G401.6 (cell line): ENCODE data around the gene KY.

Experiments used
- FAIRE-seq: peaks from 2 replicates; lab custom pipeline; 2012; peaks lifted over from hg19 to GRCh38; lab: Jason Lieb, UNC

The KY gene

DNA sequence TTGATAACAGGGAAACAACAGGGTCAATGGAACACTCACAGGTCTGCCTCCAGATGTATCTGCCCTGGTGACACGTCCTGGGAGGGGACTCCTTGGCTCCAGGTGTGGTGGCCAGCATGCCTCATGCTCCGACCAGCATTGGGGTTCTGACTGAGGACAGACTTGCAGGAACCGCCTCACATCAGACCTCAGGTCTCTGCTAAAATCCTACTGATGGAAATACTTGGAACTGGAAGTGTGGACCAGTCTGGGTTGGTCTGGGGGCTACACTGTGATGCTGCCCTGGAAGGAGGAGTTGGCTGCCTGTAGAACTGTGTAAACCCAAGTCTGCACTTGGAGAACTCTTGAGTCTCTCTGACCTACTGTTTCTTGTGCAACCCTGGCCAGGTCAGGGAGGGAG, 17.1 kb upstream of the KY start:
- FAIRE-seq: no peak

DNA sequence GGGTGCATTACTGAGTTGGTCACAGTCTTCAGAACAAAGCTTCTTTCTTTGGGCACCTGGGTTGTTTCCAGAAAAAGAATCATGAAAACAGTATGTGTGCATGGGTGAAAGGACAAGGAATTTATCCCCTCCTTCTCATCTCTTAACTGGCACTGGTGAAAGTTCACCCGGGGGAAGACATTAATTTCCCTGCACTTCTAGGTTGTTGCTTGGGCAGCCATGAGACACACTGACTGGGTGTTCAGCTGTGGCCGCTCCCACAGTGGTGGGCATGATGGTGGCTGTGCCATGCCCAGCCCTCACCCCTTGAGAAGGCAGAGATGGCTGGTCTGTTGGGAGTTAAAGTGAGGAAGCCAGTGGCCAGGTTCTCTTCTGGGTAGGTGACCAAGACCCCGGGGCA, 16.6 kb upstream of the KY start:
- FAIRE-seq: no peak

DNA sequence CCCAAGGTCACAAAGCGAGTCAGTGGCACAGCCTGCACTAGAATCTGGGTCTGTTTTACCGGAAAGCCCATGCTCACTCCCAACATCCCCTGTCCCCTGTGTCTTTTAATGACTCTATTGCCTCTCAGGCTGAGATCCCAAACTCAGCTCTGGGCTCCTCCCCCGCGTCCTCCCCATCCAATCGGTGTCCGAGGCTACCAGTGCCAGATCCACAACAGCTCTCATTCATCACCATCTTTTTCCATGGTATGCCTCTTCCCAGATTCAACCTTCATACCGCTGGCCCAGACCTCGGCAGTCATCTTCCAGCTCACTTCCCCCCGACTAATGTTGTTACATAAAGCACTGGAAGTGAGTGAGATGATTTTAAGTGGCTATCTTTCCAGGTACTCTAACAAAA, 16.1 kb upstream of the KY start:
- FAIRE-seq: no peak

DNA sequence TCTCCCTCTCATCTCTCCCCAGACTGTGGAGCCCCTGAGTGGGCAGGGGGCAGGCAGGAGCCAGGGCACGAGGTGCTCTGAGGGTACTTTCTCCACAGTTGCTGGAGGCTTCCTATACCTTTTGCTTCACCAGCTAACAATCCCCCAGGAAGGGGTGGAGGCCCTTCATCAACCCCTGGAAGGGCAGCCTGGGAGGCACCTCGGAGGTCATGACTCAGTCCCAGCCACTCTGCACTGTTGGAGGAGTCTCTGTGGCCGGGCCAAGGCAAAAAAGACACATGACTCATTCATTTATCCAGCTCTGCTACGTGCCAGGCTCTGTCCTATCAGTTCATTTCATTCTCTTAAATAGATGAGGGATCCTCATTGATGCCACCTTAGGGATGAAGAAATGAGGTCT, 15.6 kb upstream of the KY start:
- no peak for FAIRE-seq

DNA sequence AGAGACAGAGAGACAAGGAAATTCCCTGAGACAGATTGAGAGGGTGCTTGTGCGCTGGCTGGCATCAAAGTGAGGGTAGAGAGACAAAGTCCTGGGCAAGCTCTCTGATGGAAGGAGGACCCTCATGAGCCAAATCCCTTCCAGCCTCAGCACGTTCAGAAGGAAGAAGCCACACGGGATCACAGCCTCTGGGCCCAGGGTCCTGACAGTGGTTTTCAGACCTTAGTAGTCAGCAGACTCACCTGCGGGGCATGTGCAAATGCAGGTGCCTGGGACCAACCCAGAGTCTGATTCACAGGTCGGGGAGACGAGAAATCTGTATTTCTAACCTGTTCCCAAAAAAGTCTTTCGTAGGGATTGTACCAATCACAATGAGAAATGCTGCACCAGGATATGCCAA, 15.2 kb upstream of the KY start:
- no peak for FAIRE-seq

DNA sequence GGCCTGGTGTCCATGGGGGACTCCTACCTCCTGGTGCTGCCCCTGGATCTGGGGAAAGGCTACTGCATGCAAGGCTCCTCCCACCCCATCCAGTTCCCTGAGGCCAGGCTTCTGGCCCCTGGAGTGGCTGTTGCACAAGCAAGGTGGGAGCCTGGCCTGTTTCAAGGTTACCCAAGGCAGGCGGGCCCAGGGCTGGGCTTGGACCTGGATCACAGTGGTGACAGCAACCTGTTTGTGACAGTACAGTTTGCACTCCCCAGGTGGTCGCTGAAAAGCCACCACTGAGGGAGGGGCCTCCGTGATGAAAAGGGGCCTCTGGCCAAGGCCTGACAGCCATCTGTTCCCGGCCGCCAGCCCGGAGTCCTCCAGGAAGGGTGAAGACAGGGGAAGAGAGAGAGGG, 14.4 kb upstream of the KY start:
- FAIRE-seq: no peak

DNA sequence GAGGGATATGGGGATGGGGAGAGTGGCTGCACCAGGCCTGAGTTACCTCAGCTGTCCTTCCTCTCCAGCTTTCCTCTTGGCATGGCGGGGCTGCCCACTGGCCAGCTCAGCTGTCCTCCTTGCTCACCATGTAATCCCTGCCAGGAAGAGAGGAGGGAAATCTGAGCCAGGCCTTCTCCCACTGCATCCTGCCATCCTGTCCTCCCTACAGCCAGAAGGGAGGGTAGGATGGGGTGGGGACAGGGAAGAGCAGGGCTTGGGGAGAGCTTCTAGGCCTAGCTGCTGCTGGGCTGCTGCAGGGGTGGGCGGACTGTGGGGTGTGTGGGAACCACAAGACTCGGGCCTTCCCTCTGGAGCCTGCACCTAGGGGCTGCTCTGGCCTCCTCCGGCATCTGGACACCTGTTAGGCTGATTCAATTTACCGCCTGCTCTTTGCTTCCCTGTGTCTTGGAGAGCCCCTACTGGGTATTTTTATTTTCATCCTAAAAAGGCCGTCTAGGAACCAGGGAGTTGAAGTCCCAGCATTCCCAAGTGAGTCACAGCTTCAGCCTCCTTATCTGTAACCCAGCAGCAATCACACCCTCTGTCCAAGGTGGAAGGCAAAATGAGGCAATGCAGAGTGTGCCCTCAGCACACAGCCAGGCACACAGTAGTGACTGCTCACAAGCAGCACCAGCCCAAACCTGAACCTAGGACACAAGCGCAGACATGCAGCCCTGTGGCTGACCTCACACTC, 13.1 kb upstream of the KY start:
- FAIRE-seq: no peak

DNA sequence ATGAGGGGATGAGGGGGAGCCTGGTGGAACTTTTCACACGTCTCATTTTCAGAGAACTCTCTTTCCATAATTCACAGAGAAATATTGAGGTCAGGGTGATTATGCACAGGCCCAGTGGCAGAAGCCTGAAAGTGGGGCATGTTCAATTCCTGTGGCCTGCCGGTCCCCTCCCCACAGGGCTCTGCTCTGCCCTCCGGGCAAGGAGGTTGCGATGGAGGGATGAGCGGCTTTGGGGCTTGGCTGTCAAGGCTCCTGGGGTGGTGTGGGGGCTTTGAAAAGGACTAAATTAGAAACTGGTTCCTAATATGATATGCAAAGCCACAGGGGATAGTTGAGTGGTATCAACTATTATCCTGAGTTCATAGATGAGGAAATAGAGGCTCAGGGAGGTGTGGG, 9.2 kb upstream of the KY start:
- FAIRE-seq: no peak

DNA sequence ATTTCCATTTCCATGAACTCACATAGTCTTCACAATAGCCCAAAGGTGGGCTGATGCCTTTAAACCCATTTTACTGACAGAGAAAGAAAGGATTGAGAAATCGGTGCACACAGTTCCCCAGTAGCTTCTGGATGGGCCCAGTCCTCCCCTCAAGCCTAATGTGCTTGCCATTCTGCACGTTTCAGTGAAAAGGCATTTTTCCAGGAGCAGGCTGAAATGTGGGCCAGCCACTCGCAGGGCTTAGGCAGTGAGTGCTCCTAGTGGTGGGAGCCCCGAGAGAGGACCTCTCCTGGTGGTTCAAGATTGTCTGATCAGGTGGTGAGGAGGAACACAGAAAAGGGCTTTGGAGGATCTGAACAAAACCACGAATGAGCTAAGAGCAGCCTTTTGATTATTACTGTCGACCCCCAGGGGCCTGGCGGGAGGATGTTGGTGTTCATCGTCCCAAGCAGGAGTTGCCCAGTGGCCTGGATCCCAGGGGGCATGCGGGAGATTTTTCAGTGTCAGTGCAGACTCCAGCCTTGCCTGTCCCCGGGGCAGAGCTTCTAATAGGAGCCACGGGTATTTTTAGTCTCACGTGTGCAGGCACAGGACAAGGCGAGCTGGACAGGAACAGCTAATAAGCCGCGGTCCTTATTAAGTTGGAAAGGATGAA, 8.7 kb upstream of the KY start:
- FAIRE-seq: no peak

DNA sequence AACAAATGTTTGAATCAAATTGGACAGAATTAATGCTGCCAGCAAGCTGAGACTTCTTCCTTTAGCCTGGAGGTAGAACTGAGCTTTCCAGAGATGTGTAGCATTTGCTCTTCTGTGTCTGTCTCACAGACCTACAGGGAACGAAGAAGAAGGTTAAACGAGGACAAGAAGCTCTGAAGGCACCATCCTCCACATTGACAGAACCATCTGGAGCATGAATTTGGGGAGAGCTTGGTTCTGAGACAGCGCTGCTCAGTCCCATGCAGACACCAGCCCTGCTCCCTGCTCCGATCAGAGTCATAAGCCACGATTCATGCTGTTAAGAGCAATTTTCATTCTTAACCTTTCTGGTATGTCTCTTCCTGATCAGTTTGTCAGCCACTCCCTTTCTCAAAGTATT, 7.7 kb upstream of the KY start:
- FAIRE-seq: no peak

DNA sequence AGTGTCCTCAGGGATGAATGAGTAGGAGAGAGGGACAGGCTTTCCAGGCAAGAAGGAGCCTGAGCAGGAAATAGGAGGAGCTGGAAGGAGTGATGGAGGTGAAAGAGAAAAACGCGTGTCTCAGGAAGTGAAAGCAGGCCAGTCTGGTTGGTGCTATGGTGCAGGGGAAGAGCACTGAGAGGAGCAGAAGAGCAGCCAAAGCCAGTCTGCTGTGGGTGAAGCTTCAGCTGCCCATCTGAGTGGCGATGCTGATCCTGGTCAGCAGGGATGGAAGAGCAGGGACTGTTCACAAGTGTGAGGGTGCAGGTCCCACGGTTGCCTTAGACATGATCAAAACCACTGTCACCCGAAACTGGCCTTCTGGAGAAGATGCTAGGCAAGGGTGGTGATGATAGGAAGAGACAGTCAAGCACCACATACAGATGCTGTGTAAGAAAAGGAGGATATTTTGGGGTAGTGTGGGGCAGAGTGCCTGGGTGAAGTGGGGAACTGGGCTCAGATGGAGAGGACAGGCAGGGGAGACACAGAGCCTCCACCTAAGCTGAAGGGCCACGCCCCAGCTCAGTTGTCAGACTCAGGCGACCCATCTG, 5.5 kb upstream of the KY start:
- FAIRE-seq: no peak

DNA sequence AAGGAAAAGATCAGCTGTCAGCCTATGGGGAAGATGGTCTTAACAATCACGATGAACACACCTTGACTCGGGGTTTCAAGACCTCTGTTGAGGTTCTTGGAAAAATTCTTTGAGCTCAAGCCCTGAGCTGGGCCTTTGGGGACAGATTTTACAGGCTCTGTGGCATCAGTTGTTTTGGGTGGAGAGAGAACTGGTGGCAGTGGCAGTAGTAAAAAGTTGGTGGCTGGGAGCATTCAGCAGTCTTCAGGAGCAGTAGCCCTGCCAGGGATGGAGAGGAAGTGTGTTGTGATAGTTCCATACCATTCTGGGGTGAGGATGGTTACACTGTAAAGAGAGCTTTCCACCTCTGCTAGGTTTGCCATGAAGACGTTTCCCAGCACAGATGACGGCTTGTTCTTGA, 4.9 kb upstream of the KY start:
- no peak for FAIRE-seq

DNA sequence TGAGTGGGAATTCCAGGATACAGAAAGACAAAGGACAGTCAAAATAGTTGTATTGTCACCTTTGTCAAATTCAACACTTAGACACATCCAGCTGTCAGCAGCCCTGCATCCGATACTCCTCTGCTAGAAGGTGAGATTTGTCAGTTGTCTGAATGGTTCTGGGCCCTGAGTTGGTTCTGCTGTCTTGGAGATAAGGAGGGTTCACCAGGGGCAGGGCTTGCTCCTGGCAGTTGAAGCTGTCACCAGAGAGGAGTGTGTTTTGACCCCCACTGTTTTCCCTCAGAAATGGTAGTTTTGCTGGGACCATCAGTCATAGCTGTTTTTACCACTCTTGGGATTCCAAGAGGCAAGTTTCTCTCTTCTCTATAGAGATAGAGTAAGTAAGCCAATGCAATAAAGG, 3.2 kb upstream of the KY start:
- FAIRE-seq: no peak

DNA sequence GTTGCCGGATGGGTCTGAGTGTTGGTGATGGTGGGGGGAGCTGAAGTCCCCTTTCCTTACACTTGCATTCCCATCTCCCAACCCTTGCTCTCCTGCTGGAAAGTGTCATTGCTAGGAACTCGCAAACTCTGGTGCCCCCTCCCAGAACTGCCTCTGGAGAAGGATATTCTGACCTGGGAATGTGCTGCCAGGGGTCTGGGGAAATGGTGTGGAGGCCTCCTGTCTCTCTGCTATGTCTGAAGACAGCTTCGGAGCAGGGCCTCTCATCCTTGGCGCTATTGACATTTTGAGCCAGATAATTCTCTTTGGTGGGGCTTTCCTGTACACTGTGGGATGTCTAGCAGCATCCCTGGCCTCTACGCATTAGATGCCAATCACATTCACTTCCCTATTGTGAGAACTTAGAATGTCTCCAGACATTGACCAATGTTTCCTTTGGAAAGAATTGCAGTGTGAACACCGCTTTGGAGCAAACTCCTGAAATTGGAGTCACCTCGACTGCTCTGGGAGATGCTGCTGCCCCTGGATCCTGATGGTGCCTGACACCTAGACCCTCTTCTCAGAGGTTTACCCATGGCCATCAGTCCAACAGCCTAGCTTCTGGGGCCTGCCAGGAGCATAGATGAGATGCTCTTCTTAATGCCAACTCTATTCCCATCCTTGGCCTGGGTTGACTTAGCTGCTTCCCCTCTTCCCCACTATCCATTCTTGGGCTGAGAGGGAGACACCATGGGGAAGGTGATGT, 2.2 kb upstream of the KY start:
- no peak for FAIRE-seq

DNA sequence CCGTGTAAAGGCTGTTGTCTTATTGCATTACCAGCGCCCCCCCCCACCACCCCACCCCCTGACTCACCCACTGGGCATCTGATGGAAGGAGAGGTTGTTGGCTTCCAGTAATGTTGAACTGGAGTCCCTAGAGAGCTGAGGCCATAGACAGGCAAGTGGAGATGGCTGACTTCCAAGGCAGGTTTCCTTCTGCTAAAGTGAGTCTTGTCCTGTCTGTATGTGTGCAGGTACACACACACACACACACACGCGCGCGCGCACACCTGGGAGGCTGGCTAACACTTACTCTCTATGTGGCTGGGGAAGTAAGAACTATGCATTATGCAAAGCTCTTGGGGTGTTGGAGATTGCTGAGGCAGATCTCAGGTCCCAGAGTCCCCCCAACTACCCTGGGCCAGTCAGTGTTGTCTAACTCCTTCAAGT, 1.6 kb upstream of the KY start:
- FAIRE-seq: no peak

DNA sequence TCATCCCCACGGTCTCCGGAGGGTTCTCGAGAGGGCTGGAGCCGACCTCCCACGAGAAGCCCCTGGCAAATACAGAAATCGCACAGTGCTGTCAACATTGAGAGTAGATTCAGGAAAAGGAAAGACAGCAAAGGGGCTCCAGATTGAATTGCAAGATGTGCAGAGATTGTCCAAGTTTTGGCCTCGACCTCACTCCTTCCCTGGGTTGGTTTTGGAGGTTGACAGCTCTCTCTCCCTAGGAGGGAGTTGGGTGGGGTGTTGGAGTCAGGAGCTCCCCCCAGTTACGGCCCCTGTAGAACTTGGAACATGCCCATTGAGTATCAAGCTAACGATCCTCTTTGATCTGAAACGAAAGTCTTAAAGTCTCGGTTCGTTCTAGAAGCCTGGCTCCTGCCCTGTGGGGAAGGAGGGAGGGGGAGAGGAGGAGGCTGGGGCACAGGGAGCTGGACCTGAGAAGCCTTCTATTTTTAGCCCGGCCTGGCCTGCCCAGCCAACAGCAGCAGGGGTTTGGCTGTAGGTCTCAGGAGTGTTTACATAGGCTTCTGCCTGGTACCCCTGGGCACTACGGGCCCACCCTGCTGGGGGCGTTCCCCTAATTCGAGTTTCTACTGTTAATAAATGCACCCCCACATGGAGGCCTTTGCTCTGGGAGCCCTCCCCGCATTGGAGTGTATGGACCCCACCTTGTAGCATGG, 672 bp upstream of the KY start:
- FAIRE-seq: no peak

DNA sequence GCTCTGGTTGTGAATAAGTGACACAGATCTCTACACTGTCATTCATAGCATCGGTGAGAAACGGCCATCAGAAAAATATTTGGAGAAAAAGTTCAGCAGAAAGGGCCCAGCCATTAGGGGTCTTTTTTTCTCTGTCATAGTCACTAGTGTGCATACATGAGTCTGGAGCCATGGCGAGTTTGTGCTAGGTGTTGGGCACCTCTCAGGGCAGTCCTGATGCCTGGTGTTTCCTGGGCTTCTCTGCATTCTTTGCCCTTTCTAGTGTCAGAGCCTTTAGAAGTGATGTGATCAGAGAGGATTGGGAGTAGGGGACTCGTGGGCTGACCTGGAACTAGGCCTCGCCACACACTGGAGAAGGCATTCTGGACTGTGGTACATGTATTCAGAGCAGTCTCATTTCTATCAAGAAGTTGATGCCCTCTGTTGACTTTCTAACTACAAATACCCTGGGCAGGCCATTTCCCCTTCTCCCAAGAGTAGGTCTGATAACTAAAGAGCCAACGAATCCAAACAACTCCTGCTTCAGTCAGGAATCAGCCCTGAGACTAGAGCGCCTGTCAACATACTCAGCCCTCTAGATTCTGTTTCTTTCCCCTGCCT, 1.6 kb downstream of the KY start:
- FAIRE-seq: no peak

DNA sequence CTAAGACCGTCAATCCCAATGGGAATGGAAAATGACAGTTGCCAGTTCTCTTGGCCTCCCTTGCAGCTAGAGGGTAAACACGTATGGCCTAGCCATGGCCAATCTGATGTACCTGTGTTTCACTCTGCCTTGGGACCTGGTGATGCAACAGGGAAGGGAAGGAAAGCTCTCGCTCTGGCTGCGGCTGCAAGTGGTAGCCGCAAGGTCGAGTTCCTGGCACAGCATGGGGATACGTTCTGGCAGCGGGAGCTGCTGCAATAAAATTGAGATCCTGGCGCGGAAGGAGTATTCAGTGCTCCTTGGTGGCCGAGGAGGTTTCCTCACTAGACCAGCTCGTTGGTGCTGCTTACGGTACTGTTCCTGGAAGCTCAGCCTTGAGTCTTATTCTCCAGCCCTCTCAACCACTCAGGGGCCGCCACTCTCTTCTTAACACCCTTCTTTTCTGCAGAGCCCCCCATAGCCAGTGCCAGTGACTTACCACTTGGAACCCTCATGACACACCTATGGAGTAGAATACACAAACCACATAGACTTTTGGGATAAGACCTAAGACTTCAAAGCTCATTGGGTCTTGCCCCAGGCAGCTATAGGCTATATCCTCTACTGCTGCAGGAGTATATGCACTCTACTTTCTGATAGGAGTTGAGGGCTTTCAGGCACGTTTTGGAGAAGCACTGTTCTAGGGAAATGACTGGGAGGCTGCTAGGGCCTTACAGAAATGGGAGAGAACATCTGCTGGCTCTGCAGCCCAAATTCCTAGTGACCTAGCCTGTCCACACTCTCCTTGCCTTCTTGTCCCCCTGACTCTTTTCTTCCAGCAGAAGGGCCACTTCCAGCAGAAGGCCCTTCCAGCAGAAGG, 2.7 kb downstream of the KY start:
- FAIRE-seq: no peak

DNA sequence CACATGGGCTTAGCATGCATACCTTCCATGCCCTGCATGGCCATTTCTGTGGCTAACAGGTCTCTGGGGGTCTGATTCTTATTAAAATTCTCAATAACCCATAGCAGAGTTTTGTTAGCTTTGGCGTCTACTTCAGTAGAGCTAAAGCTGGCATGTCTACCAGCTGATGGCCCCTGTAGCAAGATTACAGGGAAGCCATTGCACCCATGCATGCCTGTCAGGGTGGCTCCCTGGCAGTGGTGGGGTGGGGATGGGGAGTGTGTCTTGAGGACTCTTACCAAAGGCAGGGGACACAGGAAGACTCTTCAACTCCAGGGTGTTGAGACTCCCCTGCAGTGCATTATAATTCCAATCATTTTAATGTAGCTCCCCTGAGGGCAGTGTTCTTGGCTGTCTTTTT, 4.7 kb downstream of the KY start:
- FAIRE-seq: no peak

DNA sequence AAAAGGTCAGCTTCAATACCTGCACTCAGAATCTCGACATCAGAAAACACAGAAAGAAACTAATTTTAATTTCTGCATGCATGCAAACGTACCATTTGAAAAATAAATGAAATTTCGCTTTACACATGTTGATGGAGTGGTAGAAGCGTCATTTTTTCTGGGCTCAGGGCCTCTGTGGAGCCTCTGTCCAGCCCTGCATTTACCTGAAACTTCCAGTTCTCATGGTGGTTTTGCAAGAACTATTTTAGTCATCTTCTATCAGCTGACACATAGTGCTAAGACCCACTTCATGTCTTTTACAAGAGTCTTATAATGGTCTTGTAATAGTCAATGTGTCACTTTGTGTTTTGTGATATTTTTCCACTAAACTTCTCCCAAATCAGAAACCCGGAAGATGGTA, 5.3 kb downstream of the KY start:
- FAIRE-seq: no peak
